Upper lobe of left lung (tissue), 6 donors: Measurements from ENCODE around the gene FZD7. TPM values are rescaled to one million over a fixed set of nuclear protein-coding genes. Genes with fewer than 3 reads are reported as not detected.

Experiments used
- ATAC-seq, 2 donors: fragments of 200-7000 bp; cut with Tn5 transposase; one replicate each; pipeline ENCODE4 v1.9.1; 2022; ENCODE audit warnings: mild to moderate bottlenecking in 2 of 2, moderate library complexity in 2 of 2; ENCODE audit not compliant: low FRiP score in 2 of 2
- DNase-seq, 2 donors: peaks; one replicate each; pipeline ENCODE4 v3.0.0-alpha.2; 2019 to 2020
- H3K27ac ChIP-seq, 4 donors: fragments of 200-600 bp; sonication (generic); one replicate each; pipeline ENCODE4 v1.5.1; 2016 to 2019
- H3K27me3 ChIP-seq, 4 donors: fragments of 200-600 bp; sonication (generic); one replicate each; pipeline ENCODE4 v1.5.1; 2017 to 2019
- H3K36me3 ChIP-seq, 4 donors: fragments of 200-600 bp; sonication (generic); one replicate each; pipeline ENCODE4 v1.5.1; 2016 to 2019
- H3K4me1 ChIP-seq, 4 donors: fragments of 200-600 bp; sonication (generic); one replicate each; pipeline ENCODE4 v1.5.1; 2018 to 2019
- H3K4me3 ChIP-seq, 4 donors: fragments of 200-600 bp; sonication (generic); one replicate each; pipeline ENCODE4 v1.5.1; 2017 to 2019; ENCODE audit warnings: mild to moderate bottlenecking in 2 of 4, moderate library complexity in 1 of 4
- H3K9me3 ChIP-seq, 4 donors: fragments of 200-600 bp; sonication (generic); one replicate each; pipeline ENCODE4 v1.5.1; 2018 to 2019
- CTCF ChIP-seq, 6 experiments: fragments of 450-650 bp in 4 of 6; fragments of 200-600 bp in 2 of 6; sonication (generic) in 2 of 6; IDR thresholded peaks; one replicate each; pipeline ENCODE4 v1.5.1; 2016 to 2019; ENCODE audit warnings: antibody characterized with exemption in 6 of 6
- EP300 ChIP-seq, 4 donors: sonication (generic); formaldehyde crosslinking; IDR thresholded peaks; one replicate each; pipeline ENCODE4 v1.5.1; 2017; ENCODE audit warnings: antibody characterized with exemption in 4 of 4, control low read depth in 2 of 4
- POLR2A ChIP-seq, 4 donors: fragments of 450-650 bp; IDR thresholded peaks; one replicate each; pipeline ENCODE4 v1.5.1; 2016 to 2017; ENCODE audit warnings: antibody characterized with exemption in 4 of 4, mild to moderate bottlenecking in 2 of 4
- POLR2AphosphoS5 ChIP-seq, 2 donors: sonication (generic); formaldehyde crosslinking; IDR thresholded peaks; one replicate each; pipeline ENCODE4 v1.5.1; 2017; ENCODE audit warnings: antibody characterized with exemption in 2 of 2
- WGBS, 2 donors: methylation state at CpG; one replicate each; pipeline ENCODE4 v1.1.5; 2017 to 2018; 5-methylcytosine and 5-hydroxymethylcytosine counted together
- total RNA-seq, 6 donors: library from RNA; depleted of rRNA in 4 of 6; stranded (reverse); fragments of >200 nt in 4 of 6; gene quantifications; one replicate each; pipeline versions ENCODE4 v1.1.0 to v1.2.1, GENCODE V29; 2016 to 2021
- donor health status: DM: no; HTN: no; CAD: no; lungs with moderate emphysema.
- donor health status: DM: no; HTN: yes; CAD: no; lungs with severe emphysema.

Gene FZD7
- total RNA-seq, 6 donors from 2014 or later: 2.6 to 15.3 (median 10.8) TPM

- 83 to 86% methylated on average over 4 of the region's 4 CpGs for WGBS, 2 donors
- no peak for DNase-seq
These were observed 3.0 kb upstream of the FZD7 start for GRCh38 chr2:202030691-202031090.

GRCh38 chr2:202031246-202031951, 2.3 kb upstream of the FZD7 start:
- no peak for ATAC-seq
- peak overlapping the region in 1 of 4 donors; percentile 90 for H3K27ac ChIP-seq
- TF ChIP-seq POLR2AphosphoS5 (IDR thresholded peaks at IDR 0.05) (no peak), POLR2A (IDR thresholded peaks at IDR 0.05) (no peak), EP300 (IDR thresholded peaks at IDR 0.05) (no peak), CTCF (IDR thresholded peaks at IDR 0.05) (no peak)
- no peak overlapping the region for H3K4me3 ChIP-seq
- H3K4me1 ChIP-seq: peaks cover 18 to 42% (median 23%) of the 10 kb centered on the region in 4 donors
- no peaks in the 10 kb centered on the region for H3K9me3 ChIP-seq
- no peaks in the 10 kb centered on the region for H3K36me3 ChIP-seq
- no peak for DNase-seq
- WGBS, 2 donors: 47 to 54% methylated on average over 4 of the region's 4 CpGs
- peaks cover 0 to 19% (median 7%) of the 10 kb centered on the region in 4 donors for H3K27me3 ChIP-seq

More at GRCh38 chr2:202030691-202031090, 3.0 kb upstream of the FZD7 start:
- no peaks in the 10 kb centered on the region for H3K9me3 ChIP-seq
- TF ChIP-seq CTCF (IDR thresholded peaks at IDR 0.05): no peak
- no peak overlapping the region for H3K27ac ChIP-seq
- no peak for ATAC-seq
- H3K36me3 ChIP-seq: no peaks in the 10 kb centered on the region
- H3K27me3 ChIP-seq: peaks cover 0 to 12% (median 5%) of the 10 kb centered on the region in 4 donors
- H3K4me3 ChIP-seq: no peak overlapping the region
- peaks cover 16 to 36% (median 21%) of the 10 kb centered on the region in 4 donors for H3K4me1 ChIP-seq

GRCh38 chr2:202032846-202033316, 774 bp upstream of the FZD7 start:
- H3K27ac ChIP-seq: peak overlapping the region; percentile 86 to 95 (median 92)
- DNase-seq (peak; percentile 38 to 94), ATAC-seq (peak; percentile 59 to 83)
- H3K36me3 ChIP-seq: no peaks in the 10 kb centered on the region
- H3K9me3 ChIP-seq: no peaks in the 10 kb centered on the region
- peaks cover 0 to 23% (median 7%) of the 10 kb centered on the region in 4 donors for H3K27me3 ChIP-seq
- H3K4me3 ChIP-seq: peak overlapping the region; percentile 69 to 87 (median 82)
- TF ChIP-seq POLR2A (IDR thresholded peaks at IDR 0.05) (peak in 1 of 4 donors; percentile 19), EP300 (IDR thresholded peaks at IDR 0.05) (no peak)
- H3K4me1 ChIP-seq: peaks cover 18 to 50% (median 24%) of the 10 kb centered on the region in 4 donors
- 1 to 2% methylated on average over 13 to 14 of the region's 42 CpGs for WGBS, 2 donors

- peak overlapping the region; percentile 83 to 95 (median 92) for H3K27ac ChIP-seq
- TF ChIP-seq POLR2AphosphoS5 (IDR thresholded peaks at IDR 0.05) (no peak), CTCF (IDR thresholded peaks at IDR 0.05) (no peak), EP300 (IDR thresholded peaks at IDR 0.05) (no peak), POLR2A (IDR thresholded peaks at IDR 0.05) (no peak)
- DNase-seq (peak in 1 of 2 donors; percentile 91), ATAC-seq (peak in 1 of 2 donors; percentile 34)
- H3K4me3 ChIP-seq: peak overlapping the region; percentile 55 to 87 (median 75)
- H3K27me3 ChIP-seq: peaks cover 0 to 23% (median 7%) of the 10 kb centered on the region in 4 donors
- WGBS, 2 donors: 0 to 6% methylated on average over 12 to 39 of the region's 105 CpGs
- peaks cover 18 to 54% (median 28%) of the 10 kb centered on the region in 4 donors for H3K4me1 ChIP-seq
- no peaks in the 10 kb centered on the region for H3K36me3 ChIP-seq
- no peaks in the 10 kb centered on the region for H3K9me3 ChIP-seq
These were observed 814 bp downstream of the FZD7 start for GRCh38 chr2:202034249-202035088.
